Hepatocyte (in vitro differentiated cells): ENCODE results near the gene NAP1L3. TPM values are rescaled to one million over a fixed set of nuclear protein-coding genes. Genes with fewer than 3 reads are reported as not detected.

Experiments used
- DNase-seq: peaks from one replicate; pipeline ENCODE4 v3.0.0-alpha.2; 2016; ENCODE audit warnings: low spot score
- H2AFZ ChIP-seq: fragments of 200-600 bp; sonication (generic); 2 replicates; pipeline ENCODE4 v1.6.0; 2016; ENCODE audit warnings: antibody characterized with exemption, mild to moderate bottlenecking
- H3K27ac ChIP-seq: fragments of 200-600 bp; sonication (generic); 2 replicates; pipeline ENCODE4 v1.5.1; 2016; ENCODE audit warnings: mild to moderate bottlenecking
- H3K27me3 ChIP-seq: fragments of 200-600 bp; sonication (generic); 2 replicates; pipeline ENCODE4 v1.6.1; 2016
- H3K36me3 ChIP-seq: fragments of 200-600 bp; sonication (generic); replicated peaks from 2 replicates; pipeline ENCODE4 v1.5.1; 2016; ENCODE audit warnings: low read depth; ENCODE audit not compliant: insufficient read depth
- H3K4me1 ChIP-seq: fragments of 200-600 bp; sonication (generic); 2 replicates; pipeline ENCODE4 v1.5.1; 2016; ENCODE audit warnings: mild to moderate bottlenecking, moderate library complexity; ENCODE audit not compliant: insufficient read depth
- H3K4me2 ChIP-seq: fragments of 200-600 bp; sonication (generic); 2 replicates; pipeline ENCODE4 v1.6.0; 2016
- H3K4me3 ChIP-seq: fragments of 200-600 bp; sonication (generic); 2 replicates; pipeline ENCODE4 v1.5.1; 2016; ENCODE audit warnings: mild to moderate bottlenecking
- H3K79me2 ChIP-seq: fragments of 200-600 bp; sonication (generic); 2 replicates; pipeline ENCODE4 v1.6.0; 2017; ENCODE audit warnings: mild to moderate bottlenecking
- H3K9me2 ChIP-seq: fragments of 200-600 bp; sonication (generic); replicated peaks from 2 replicates; pipeline ENCODE4 v1.6.0; 2017; ENCODE audit warnings: mild to moderate bottlenecking; ENCODE audit not compliant: insufficient read depth
- H3K9me3 ChIP-seq: fragments of 200-600 bp; sonication (generic); 2 replicates; pipeline ENCODE4 v1.5.1; 2016; ENCODE audit warnings: low read depth, mild to moderate bottlenecking
- H4K20me1 ChIP-seq: fragments of 200-600 bp; sonication (generic); 2 replicates; pipeline ENCODE4 v1.6.0; 2016; ENCODE audit warnings: mild to moderate bottlenecking; ENCODE audit not compliant: insufficient read depth, poor library complexity, severe bottlenecking
- EZH2 ChIP-seq: fragments of 200-600 bp; sonication (generic); IDR thresholded peaks from 2 replicates; pipeline ENCODE4 v1.6.1; 2016; ENCODE audit warnings: antibody characterized with exemption, mild to moderate bottlenecking, borderline replicate concordance
- WGBS: methylation state at CpG from one replicate; pipeline ENCODE4 v1.1.6; 2016; ENCODE audit warnings: low lambda C conversion rate; ENCODE audit errors: missing lambda C conversion rate; 5-methylcytosine and 5-hydroxymethylcytosine counted together
- polyA plus RNA-seq: library from polyadenylated mRNA; unstranded; fragments of >200 nt; fragmentation: Nextera tagmentation; extraction: Ambion mirVana; gene quantifications from 2 replicates; pipeline ENCODE4 v1.2.1, GENCODE V29; 2016
- total RNA-seq: library from RNA; depleted of rRNA; stranded (reverse); fragments of >200 nt; gene quantifications from 2 replicates; pipeline ENCODE4 v1.2.3, GENCODE V29; 2014

NAP1L3 gene
- total and polyA plus RNA-seq, 2 experiments from 2014 or later = 32.3 to 38.8 TPM

GRCh38 chrX:93637591-93637990 is 35.8 kb downstream of the NAP1L3 start:
- Histone ChIP-seq H3K4me1 (no peaks in the 10 kb centered on the region), H3K9me2 (no peaks in the 10 kb centered on the region), H3K36me3 (no peaks in the 10 kb centered on the region), H2AFZ (no peak overlapping the region), H3K27ac (no peak overlapping the region), H3K9me3 (no peaks in the 10 kb centered on the region), H3K4me2 (no peak overlapping the region), H3K4me3 (no peak overlapping the region), H3K27me3 (no peaks in the 10 kb centered on the region), H3K79me2 (no peaks in the 10 kb centered on the region), H4K20me1 (no peaks in the 10 kb centered on the region)
- no peak for TF ChIP-seq EZH2
- no peak for DNase-seq
- 98% methylated on average over 2 of the region's 2 CpGs for WGBS

Other genes starting within 250 kb of the NAP1L3 start
- gene FAM133A, start 628 bp upstream of the NAP1L3 start, total RNA-seq = 0.93 and 1.2 TPM in 2 replicates
- 0.07 and 0.62 TPM in 2 replicates for gene FAM133A, start 628 bp upstream of the NAP1L3 start, polyA plus RNA-seq